Transverse colon (tissue), 4 donors: Measurements from ENCODE around the gene TCEANC.

Experiments used
- CTCF ChIP-seq, 5 experiments: fragments of 200-600 bp in 3 of 5; fragments of 450-650 bp in 2 of 5; sonication (generic) in 3 of 5; IDR thresholded peaks; 1 replicate in 2 of 5; 2 replicates in 3 of 5; pipeline ENCODE4 v1.5.1; 2016 to 2017; ENCODE audit warnings: antibody characterized with exemption in 5 of 5, inconsistent platforms in 3 of 5, mild to moderate bottlenecking in 2 of 5, moderate library complexity in 1 of 5
- POLR2A ChIP-seq: fragments of 450-650 bp; IDR thresholded peaks from one replicate; pipeline ENCODE4 v1.6.1; 2016; ENCODE audit warnings: antibody characterized with exemption, mild to moderate bottlenecking, moderate library complexity
- POLR2AphosphoS5 ChIP-seq, 3 donors: sonication (generic); formaldehyde crosslinking; IDR thresholded peaks; one replicate each; pipeline ENCODE4 v1.6.1; 2016; ENCODE audit warnings: antibody characterized with exemption in 3 of 3

GRCh38 chrX:13649838-13650237 lies 3.1 kb upstream of the TCEANC start:
- TF ChIP-seq CTCF (IDR thresholded peaks at IDR 0.05) (no peak), POLR2AphosphoS5 (IDR thresholded peaks at IDR 0.05) (no peak), POLR2A (no peak)
